Measurements from ENCODE around the gene DRD3. TPM values are rescaled to one million over a fixed set of nuclear protein-coding genes. Genes with fewer than 3 reads are reported as not detected.

The DRD3 gene
- total and polyA plus RNA-seq, 2 of the 8 experiments (the other 6 are each of a cell fraction or from before 2014, with no cell fraction given), result 0.32 to 1.3 TPM

GRCh38 chr3:114120211-114120610 is 58.6 kb downstream of the DRD3 start:
- FAIRE-seq, result no peak
- no peak for TF ChIP-seq EGR1 (IDR thresholded peaks at IDR 0.05; ENCODE audit: borderline replicate concordance, low read depth, low read length)
- TF ChIP-seq HDAC6 (IDR thresholded peaks at IDR 0.05; ENCODE audit: low read depth, low read length), result no peak
- no peak for TF ChIP-seq EZH2 (IDR thresholded peaks at IDR 0.05; ENCODE audit: low read depth, low read length, severe bottlenecking)
- no peak for TF ChIP-seq SRF (IDR thresholded peaks at IDR 0.05; ENCODE audit: low read depth, low read length)
- no peak for TF ChIP-seq ZNF274 (IDR thresholded peaks at IDR 0.05; ENCODE audit: borderline replicate concordance, extremely low read depth, low read length)
- TF ChIP-seq CREB1 (IDR thresholded peaks at IDR 0.05), result no peak
- TF ChIP-seq ATF3 (IDR thresholded peaks at IDR 0.05; ENCODE audit: insufficient read depth, low read depth, low read length), result no peak
- TF ChIP-seq KDM4A (IDR thresholded peaks at IDR 0.05; ENCODE audit: low read depth, low read length, severe bottlenecking), result no peak
- no peak for TF ChIP-seq RBBP5 (IDR thresholded peaks at IDR 0.05; ENCODE audit: borderline replicate concordance, low read depth, low read length)
- TF ChIP-seq SP4 (IDR thresholded peaks at IDR 0.05; ENCODE audit: low read length), result no peak
- no peak for TF ChIP-seq BACH1 (IDR thresholded peaks at IDR 0.05; ENCODE audit: low read length)
- no peak for TF ChIP-seq MAFK (IDR thresholded peaks at IDR 0.05; ENCODE audit: low read depth, low read length)
- TF ChIP-seq POU5F1 (IDR thresholded peaks at IDR 0.05; ENCODE audit: low read depth, low read length), result no peak
- Histone ChIP-seq H2BK15ac (ENCODE audit: low read length) (no peak overlapping the region), H3K27ac (ENCODE audit: low read depth, low read length) (no peak overlapping the region), H4K20me1 (replicated peaks in 1 of 2; ENCODE audit: control insufficient read depth in 1 of 2, insufficient read depth in 2 of 2, low read length in 2 of 2) (no peaks in the 10 kb centered on the region), H4K91ac (replicated peaks; ENCODE audit: insufficient read length, low read length) (no peak overlapping the region), H2BK5ac (ENCODE audit: low read depth, low read length) (no peak overlapping the region), H3K27me3 (replicated peaks in 1 of 4; ENCODE audit: control insufficient read depth in 3 of 4, extremely low read depth in 1 of 4, insufficient read depth in 3 of 4, low read length in 3 of 4) (no peaks in the 10 kb centered on the region), H3K4me1 (replicated peaks in 1 of 4; ENCODE audit: control insufficient read depth in 3 of 4, insufficient read depth in 4 of 4, low read length in 3 of 4) (no peaks in the 10 kb centered on the region), H3K23me2 (ENCODE audit: low read depth, low read length) (no peaks in the 10 kb centered on the region), H3K36me3 (ENCODE audit: control insufficient read depth in 2 of 4, insufficient read depth in 4 of 4, low read length in 3 of 4) (no peaks in the 10 kb centered on the region), H3K4me3 (ENCODE audit: extremely low read depth in 1 of 4, insufficient read depth in 2 of 4, low read depth in 3 of 4, low read length in 4 of 4) (no peak overlapping the region), H2AFZ (ENCODE audit: low read length) (no peak overlapping the region), H3K14ac (ENCODE audit: insufficient read length) (no peak overlapping the region), H3K18ac (ENCODE audit: extremely low read depth, low read length) (no peak overlapping the region), H3K56ac (replicated peaks; ENCODE audit: insufficient read length, low read depth, low read length) (no peak overlapping the region), H4K5ac (ENCODE audit: insufficient read length, low read depth, low read length) (no peak overlapping the region), H3K9ac (replicated peaks in 1 of 4; ENCODE audit: extremely low read depth in 1 of 4, low read depth in 3 of 4, low read length in 3 of 4) (no peak overlapping the region), H2BK20ac (ENCODE audit: low read length) (no peak overlapping the region), H4K8ac (ENCODE audit: extremely low read depth, insufficient read depth, low read length) (no peak overlapping the region), H3K9me3 (ENCODE audit: insufficient read depth in 2 of 2, low read depth in 1 of 2, low read length in 1 of 2) (no peaks in the 10 kb centered on the region), H3K23ac (ENCODE audit: insufficient read length) (no peak overlapping the region), H3K4me2 (ENCODE audit: insufficient read depth in 1 of 2, low read depth in 2 of 2, low read length in 2 of 2) (no peak overlapping the region), H2AK5ac (ENCODE audit: low read depth, low read length) (no peak overlapping the region), H3K79me1 (ENCODE audit: low read depth, low read length) (no peaks in the 10 kb centered on the region), H3K79me2 (ENCODE audit: control insufficient read depth in 1 of 2, insufficient read depth in 2 of 2, low read length in 2 of 2) (no peaks in the 10 kb centered on the region), H2BK12ac (ENCODE audit: low read depth, low read length) (no peak overlapping the region), H3K4ac (replicated peaks; ENCODE audit: insufficient read length, low read depth, low read length) (no peak overlapping the region), H2BK120ac (replicated peaks; ENCODE audit: low read depth, low read length) (no peak overlapping the region)
- no peak for DNase-seq (ENCODE audit: low read depth in 1 of 2, low spot score in 2 of 2)
- WGBS, 2 experiments (ENCODE audit: extremely low coverage in 1 of 2, insufficient coverage in 1 of 2, insufficient read length in 1 of 2, insufficient replicate concordance in 2 of 2, low coverage in 1 of 2, low lambda C conversion rate in 2 of 2, missing lambda C conversion rate in 1 of 2), result 83% methylated on average over 3 of the region's 3 CpGs; no CpG with 5 or more reads in 1 of the 2 experiments
- POLR2A ChIA-PET (ENCODE audit: partially characterized antibody), result no interaction called here
- CTCF ChIA-PET (ENCODE audit: partially characterized antibody), result no interaction called here
